Stimulated activated memory B cell treated with anti-CD40 and anti-IgM and Interleukin-4, amounts not matched to agents 10 μg/mL and 1 μg/mL and 100 μg/mL, for 72 hours (primary cell): ENCODE measurements around the gene COL8A2.

Source experiments
- ATAC-seq: fragments of 150-1000 bp; cut with Tn5 transposase; 2 replicates; pipeline ENCODE4 v1.10.0; 2021
- H3K27ac Mint-ChIP-seq: one replicate; pipeline ENCODE4 v1.8.0; 2022; ENCODE audit warnings: mild to moderate bottlenecking, mixed read lengths
- H3K27me3 Mint-ChIP-seq: one replicate; pipeline ENCODE4 v1.8.0; 2022; ENCODE audit warnings: mixed read lengths
- H3K36me3 Mint-ChIP-seq: one replicate; pipeline ENCODE4 v1.8.0; 2022; ENCODE audit warnings: mixed read lengths
- H3K4me1 Mint-ChIP-seq: one replicate; pipeline ENCODE4 v1.8.0; 2022; ENCODE audit warnings: mixed read lengths
- H3K4me3 Mint-ChIP-seq: one replicate; pipeline ENCODE4 v1.8.0; 2022; ENCODE audit warnings: mild to moderate bottlenecking, moderate library complexity, mixed read lengths
- H3K9me3 Mint-ChIP-seq: one replicate; pipeline ENCODE4 v1.8.0; 2022; ENCODE audit warnings: mixed read lengths

COL8A2 gene

GRCh38 chr1:36115200-36115669 is 9.8 kb downstream of the COL8A2 start:
- Mint-ChIP-seq H3K27me3 (no peaks in the 10 kb centered on the region), H3K27ac (no peak overlapping the region), H3K9me3 (no peaks in the 10 kb centered on the region), H3K4me1 (no peaks in the 10 kb centered on the region), H3K36me3 (no peaks in the 10 kb centered on the region), H3K4me3 (no peak overlapping the region)
- no peak for ATAC-seq

- Mint-ChIP-seq H3K27ac (no peak overlapping the region), H3K27me3 (no peaks in the 10 kb centered on the region), H3K4me1 (no peaks in the 10 kb centered on the region), H3K4me3 (no peak overlapping the region), H3K9me3 (no peaks in the 10 kb centered on the region), H3K36me3 (no peaks in the 10 kb centered on the region)
- ATAC-seq = no peak
Measured at GRCh38 chr1:36114371-36114770, 10.7 kb downstream of the COL8A2 start.

DNA sequence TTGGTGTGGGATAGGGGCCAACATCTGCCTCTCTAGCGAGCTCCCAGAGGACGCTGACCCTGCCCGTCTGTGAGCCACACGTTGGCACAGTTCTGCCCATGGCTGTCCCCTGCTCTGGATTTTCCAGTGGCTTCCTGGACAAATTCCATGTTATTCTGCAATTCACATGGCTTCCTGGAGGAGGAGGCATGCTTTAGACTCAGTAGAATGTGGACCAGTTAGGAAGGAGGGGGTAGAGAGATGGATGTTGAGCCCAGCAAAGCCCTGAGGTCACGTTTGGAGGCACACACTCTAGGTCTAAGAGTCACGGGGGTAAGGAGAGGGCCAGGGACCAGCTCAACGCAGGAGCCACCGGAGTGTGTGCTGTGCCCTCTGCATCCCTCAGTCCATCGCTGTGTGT is 12.2 kb downstream of the COL8A2 start:
- Mint-ChIP-seq H3K27ac (no peak overlapping the region), H3K36me3 (no peaks in the 10 kb centered on the region), H3K27me3 (no peaks in the 10 kb centered on the region), H3K4me3 (no peak overlapping the region), H3K9me3 (no peaks in the 10 kb centered on the region), H3K4me1 (no peaks in the 10 kb centered on the region)
- no peak for ATAC-seq

GRCh38 chr1:36111151-36111550 is 13.9 kb downstream of the COL8A2 start:
- H3K27ac Mint-ChIP-seq = no peak overlapping the region
- no peak overlapping the region for H3K4me3 Mint-ChIP-seq

GRCh38 chr1:36109041-36109679 is 15.9 kb downstream of the COL8A2 start:
- no peaks in the 10 kb centered on the region for H3K27me3 Mint-ChIP-seq
- H3K4me1 Mint-ChIP-seq = no peaks in the 10 kb centered on the region
- H3K4me3 Mint-ChIP-seq = no peak overlapping the region
- ATAC-seq = peak; percentile 44
- H3K36me3 Mint-ChIP-seq = no peaks in the 10 kb centered on the region
- peak overlapping the region; percentile 1 for H3K27ac Mint-ChIP-seq
- H3K9me3 Mint-ChIP-seq = no peaks in the 10 kb centered on the region

More at GRCh38 chr1:36111151-36111550, 13.9 kb downstream of the COL8A2 start:
- no peaks in the 10 kb centered on the region for H3K27me3 Mint-ChIP-seq
- no peaks in the 10 kb centered on the region for H3K4me1 Mint-ChIP-seq
- no peaks in the 10 kb centered on the region for H3K9me3 Mint-ChIP-seq
- ATAC-seq = no peak
- H3K36me3 Mint-ChIP-seq = no peaks in the 10 kb centered on the region

DNA sequence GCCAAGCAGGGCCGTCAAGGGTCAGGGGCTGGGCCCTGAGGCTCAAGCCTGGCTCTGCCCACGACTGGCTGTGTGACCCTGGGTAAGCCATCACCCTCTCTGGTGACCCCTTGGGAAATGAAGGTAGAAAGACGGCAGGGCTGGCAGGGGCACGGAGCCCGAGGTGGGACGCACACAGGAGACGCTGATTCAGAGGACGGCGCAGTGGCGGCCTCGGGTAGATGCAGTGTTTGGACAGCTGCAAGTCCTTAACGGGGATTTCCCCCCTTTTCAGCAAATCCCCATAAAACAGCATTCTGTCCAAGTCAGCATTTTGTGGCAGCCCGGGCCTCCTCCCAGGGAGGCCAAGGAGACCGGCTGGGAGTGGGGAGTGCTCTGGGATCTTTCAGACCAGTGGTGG is 16.7 kb downstream of the COL8A2 start:
- Mint-ChIP-seq H3K27ac (no peak overlapping the region), H3K27me3 (no peaks in the 10 kb centered on the region), H3K4me1 (no peaks in the 10 kb centered on the region), H3K36me3 (no peaks in the 10 kb centered on the region), H3K4me3 (no peak overlapping the region), H3K9me3 (no peaks in the 10 kb centered on the region)
- no peak for ATAC-seq

DNA sequence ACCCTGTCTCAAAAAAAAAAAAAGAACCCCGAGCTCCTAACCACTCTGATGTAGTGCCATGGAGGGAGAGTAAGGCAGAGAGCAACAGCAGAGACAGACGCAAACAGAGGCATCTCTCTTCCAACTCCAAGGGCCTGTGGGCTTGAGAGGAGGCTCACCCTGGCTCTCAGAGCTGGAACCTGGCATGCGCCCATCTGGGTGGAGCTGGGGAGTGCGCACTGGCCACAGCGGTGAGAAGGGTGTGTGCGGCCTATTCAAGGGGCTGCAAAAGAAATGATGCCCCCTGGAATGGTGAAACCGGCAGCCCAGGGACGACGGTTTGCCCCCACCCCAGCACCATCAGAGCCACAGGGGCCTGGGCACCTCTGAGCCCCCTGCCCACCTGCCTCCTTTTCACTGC is 17.6 kb downstream of the COL8A2 start:
- no peaks in the 10 kb centered on the region for H3K36me3 Mint-ChIP-seq
- ATAC-seq = no peak
- H3K9me3 Mint-ChIP-seq = no peaks in the 10 kb centered on the region
- no peak overlapping the region for H3K4me3 Mint-ChIP-seq
- no peaks in the 10 kb centered on the region for H3K4me1 Mint-ChIP-seq
- H3K27ac Mint-ChIP-seq = no peak overlapping the region
- no peaks in the 10 kb centered on the region for H3K27me3 Mint-ChIP-seq

DNA sequence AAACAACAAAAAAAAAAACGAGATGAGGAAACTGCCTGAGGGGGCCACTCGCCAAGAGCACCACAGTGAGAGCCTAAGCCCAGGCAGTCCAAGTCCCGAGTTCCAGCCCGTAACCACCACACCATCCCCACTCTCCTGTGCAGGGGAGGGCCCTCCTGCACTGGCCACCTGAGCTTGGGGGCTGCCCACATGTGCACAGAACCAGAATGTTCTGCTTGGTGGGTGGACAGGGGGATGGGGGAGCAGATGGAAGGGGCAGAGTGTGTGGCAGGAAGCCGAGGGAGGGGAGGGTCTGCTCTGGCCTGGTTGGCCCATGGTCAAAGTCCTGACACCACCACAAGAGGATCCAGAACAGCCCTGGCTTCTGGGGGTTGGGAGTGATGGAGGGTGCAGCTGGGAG is 18.8 kb downstream of the COL8A2 start:
- no peaks in the 10 kb centered on the region for H3K27me3 Mint-ChIP-seq
- H3K36me3 Mint-ChIP-seq = no peaks in the 10 kb centered on the region
- no peak for ATAC-seq
- no peaks in the 10 kb centered on the region for H3K4me1 Mint-ChIP-seq
- H3K4me3 Mint-ChIP-seq = no peak overlapping the region
- no peaks in the 10 kb centered on the region for H3K9me3 Mint-ChIP-seq
- H3K27ac Mint-ChIP-seq = no peak overlapping the region

DNA sequence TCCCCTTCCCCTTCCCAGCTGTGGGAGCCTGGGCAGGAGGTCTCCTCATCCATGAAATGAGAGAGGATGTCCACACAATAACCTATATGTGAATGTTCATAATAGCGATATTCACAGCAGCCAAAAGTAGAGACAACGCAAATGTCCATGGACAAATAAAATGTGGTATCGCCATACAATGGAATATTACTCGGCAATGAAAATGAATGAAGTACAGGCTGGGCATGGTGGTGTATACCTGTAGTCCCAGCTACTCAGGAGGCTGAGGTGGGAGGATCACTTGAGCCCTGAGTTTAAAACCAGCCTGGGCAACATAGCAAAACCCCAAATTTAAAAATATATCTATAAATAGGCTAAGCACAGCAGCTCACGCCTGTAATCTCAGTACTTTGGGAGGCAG is 23.5 kb downstream of the COL8A2 start:
- Mint-ChIP-seq H3K9me3 (no peaks in the 10 kb centered on the region), H3K36me3 (peaks cover 4% of the 10 kb centered on the region), H3K27me3 (no peaks in the 10 kb centered on the region), H3K4me3 (no peak overlapping the region), H3K4me1 (peaks cover 7% of the 10 kb centered on the region), H3K27ac (no peak overlapping the region)
- no peak for ATAC-seq

GRCh38 chr1:36100376-36100775 is 24.6 kb downstream of the COL8A2 start:
- Mint-ChIP-seq H3K36me3 (peaks cover 10% of the 10 kb centered on the region), H3K4me3 (no peak overlapping the region), H3K9me3 (no peaks in the 10 kb centered on the region), H3K27ac (no peak overlapping the region), H3K27me3 (no peaks in the 10 kb centered on the region), H3K4me1 (peaks cover 7% of the 10 kb centered on the region)
- ATAC-seq = no peak

DNA sequence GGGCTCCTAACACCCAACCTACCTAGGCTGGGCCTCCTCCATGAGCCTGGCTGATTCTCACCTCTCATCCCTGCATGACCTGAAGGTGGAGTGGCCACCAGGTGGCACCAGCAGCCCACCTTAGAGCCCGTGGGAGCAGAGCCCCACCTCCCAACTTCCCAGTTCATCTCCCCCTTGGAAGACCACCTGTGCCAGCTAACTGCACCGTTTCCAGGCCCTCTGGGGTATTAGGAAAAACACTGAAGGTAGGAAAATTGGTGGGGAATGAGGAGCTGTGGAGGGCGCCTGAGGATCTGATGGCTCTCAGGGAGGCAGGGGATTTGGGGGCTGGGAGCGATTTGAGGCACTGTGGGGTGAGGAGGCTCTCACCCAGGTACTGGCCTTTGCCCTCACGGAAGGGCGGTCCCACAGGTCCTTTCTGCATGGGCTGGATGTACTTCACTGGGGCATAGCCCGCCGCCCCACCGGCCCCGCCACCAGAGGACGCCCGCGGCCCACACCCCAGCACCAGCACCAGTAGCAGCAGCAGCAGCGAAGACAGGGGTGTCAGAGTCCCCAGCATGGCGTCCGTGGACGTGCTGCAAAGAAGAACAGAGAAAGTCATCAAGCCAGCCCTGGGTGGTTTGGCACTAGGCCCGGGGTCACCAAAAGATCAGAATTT is 25.2 kb downstream of the COL8A2 start:
- peaks cover 10% of the 10 kb centered on the region for H3K36me3 Mint-ChIP-seq
- H3K4me1 Mint-ChIP-seq = peaks cover 7% of the 10 kb centered on the region
- H3K4me3 Mint-ChIP-seq = peak overlapping the region; percentile 46
- peak; percentile 88 for ATAC-seq
- H3K9me3 Mint-ChIP-seq = no peaks in the 10 kb centered on the region
- H3K27me3 Mint-ChIP-seq = no peaks in the 10 kb centered on the region
- no peak overlapping the region for H3K27ac Mint-ChIP-seq

- Mint-ChIP-seq H3K27ac (no peak overlapping the region), H3K4me3 (no peak overlapping the region), H3K27me3 (no peaks in the 10 kb centered on the region), H3K9me3 (no peaks in the 10 kb centered on the region), H3K36me3 (peaks cover 10% of the 10 kb centered on the region), H3K4me1 (peaks cover 7% of the 10 kb centered on the region)
- no peak for ATAC-seq
Measured at GRCh38 chr1:36098650-36099365, 26.2 kb downstream of the COL8A2 start.

DNA sequence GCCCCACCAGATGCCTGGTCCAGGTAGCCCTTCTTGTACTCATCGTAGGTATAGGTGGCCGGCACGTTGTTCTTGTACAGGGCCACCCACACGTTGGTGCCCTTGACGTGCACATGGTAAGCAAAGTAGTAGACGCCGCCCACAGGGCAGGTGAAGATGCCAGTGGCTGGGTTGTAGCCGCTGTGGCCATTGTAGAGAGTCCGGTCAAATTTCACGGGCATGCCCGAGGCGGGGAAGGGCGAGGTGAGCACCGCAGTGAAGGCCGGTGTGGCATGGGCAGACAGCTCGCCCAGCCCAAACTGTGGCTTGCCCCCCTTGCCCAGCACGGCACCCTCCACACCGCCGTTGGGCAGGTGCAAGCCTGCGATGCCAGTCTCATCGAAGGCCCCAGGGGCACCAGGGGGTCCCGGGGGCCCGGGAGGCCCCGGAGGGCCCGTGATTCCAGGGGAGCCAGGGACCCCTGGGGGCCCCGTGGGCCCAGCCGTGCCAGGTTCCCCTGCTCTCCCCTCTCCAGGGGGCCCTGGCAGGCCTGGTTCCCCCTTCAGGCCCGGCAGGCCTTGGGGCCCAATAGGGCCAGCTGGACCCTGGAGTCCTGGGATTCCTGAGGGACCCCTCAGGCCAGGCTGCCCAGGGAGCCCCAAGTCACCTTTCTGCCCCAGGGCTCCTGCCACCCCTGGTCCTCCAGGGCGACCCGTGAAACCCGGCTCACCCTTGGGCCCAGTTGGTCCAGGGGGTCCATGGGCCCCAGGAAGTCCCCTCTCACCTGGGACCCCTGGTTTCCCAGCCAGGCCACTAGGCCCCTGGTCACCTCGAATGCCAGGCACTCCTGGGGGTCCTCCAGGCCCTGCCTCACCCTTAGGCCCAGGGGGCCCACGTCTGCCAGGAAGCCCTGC is 27.1 kb downstream of the COL8A2 start:
- Mint-ChIP-seq H3K9me3 (no peaks in the 10 kb centered on the region), H3K36me3 (peaks cover 17% of the 10 kb centered on the region), H3K27ac (no peak overlapping the region), H3K4me3 (no peak overlapping the region), H3K27me3 (no peaks in the 10 kb centered on the region), H3K4me1 (peaks cover 7% of the 10 kb centered on the region)
- ATAC-seq = peak; percentile 2

GRCh38 chr1:36096500-36097432 is 28.3 kb downstream of the COL8A2 start:
- Mint-ChIP-seq H3K27ac (peak overlapping the region; percentile 39), H3K4me1 (peaks cover 10% of the 10 kb centered on the region), H3K27me3 (no peaks in the 10 kb centered on the region), H3K36me3 (peaks cover 25% of the 10 kb centered on the region), H3K4me3 (no peak overlapping the region), H3K9me3 (no peaks in the 10 kb centered on the region)
- no peak for ATAC-seq
